ENCODE measurements around the gene APBB1.

APBB1 gene

GRCh38 chr11:6456361-6457073, 37.6 kb upstream of the APBB1 start:
- no peak overlapping the region for H3K9ac ChIP-seq
- no peak for TF ChIP-seq CTCF (conservative IDR thresholded peaks at IDR 0.05; ENCODE audit: low read depth, low read length)
- no peaks in the 10 kb centered on the region for H4K20me1 ChIP-seq (ENCODE audit: insufficient read depth)
- no peaks in the 10 kb centered on the region for H3K79me2 ChIP-seq (ENCODE audit: insufficient read depth, low read depth)
- H2AFZ ChIP-seq (ENCODE audit: low read depth) = no peak overlapping the region
- H3K27me3 ChIP-seq (ENCODE audit: insufficient read depth, low read depth) = no peaks in the 10 kb centered on the region
- H3K4me3 ChIP-seq (IDR thresholded peaks at IDR 0.05; ENCODE audit: insufficient read depth, low read depth, low read length) = no peak overlapping the region
- H3K27ac ChIP-seq = no peak overlapping the region
- no peaks in the 10 kb centered on the region for H3K36me3 ChIP-seq (ENCODE audit: insufficient read depth)
- H3K4me1 ChIP-seq (ENCODE audit: low read depth, poor library complexity, severe bottlenecking) = no peaks in the 10 kb centered on the region
- no peak overlapping the region for H3K4me2 ChIP-seq

- Histone ChIP-seq H3K4me3 (IDR thresholded peaks at IDR 0.05; ENCODE audit: insufficient read depth, low read depth, low read length) (no peak overlapping the region), H3K27me3 (ENCODE audit: insufficient read depth, low read depth) (no peaks in the 10 kb centered on the region), H3K79me2 (ENCODE audit: insufficient read depth, low read depth) (no peaks in the 10 kb centered on the region), H3K27ac (no peak overlapping the region), H3K9ac (no peak overlapping the region), H3K4me1 (ENCODE audit: low read depth, poor library complexity, severe bottlenecking) (no peaks in the 10 kb centered on the region), H3K4me2 (no peak overlapping the region), H2AFZ (ENCODE audit: low read depth) (no peak overlapping the region), H3K36me3 (ENCODE audit: insufficient read depth) (no peaks in the 10 kb centered on the region), H4K20me1 (ENCODE audit: insufficient read depth) (no peaks in the 10 kb centered on the region)
- TF ChIP-seq CTCF (conservative IDR thresholded peaks at IDR 0.05; ENCODE audit: low read depth, low read length) = no peak
These were observed 36.2 kb upstream of the APBB1 start for GRCh38 chr11:6455070-6455469.

GRCh38 chr11:6453152-6453551, 34.3 kb upstream of the APBB1 start:
- no peak overlapping the region for H3K9ac ChIP-seq

DNA sequence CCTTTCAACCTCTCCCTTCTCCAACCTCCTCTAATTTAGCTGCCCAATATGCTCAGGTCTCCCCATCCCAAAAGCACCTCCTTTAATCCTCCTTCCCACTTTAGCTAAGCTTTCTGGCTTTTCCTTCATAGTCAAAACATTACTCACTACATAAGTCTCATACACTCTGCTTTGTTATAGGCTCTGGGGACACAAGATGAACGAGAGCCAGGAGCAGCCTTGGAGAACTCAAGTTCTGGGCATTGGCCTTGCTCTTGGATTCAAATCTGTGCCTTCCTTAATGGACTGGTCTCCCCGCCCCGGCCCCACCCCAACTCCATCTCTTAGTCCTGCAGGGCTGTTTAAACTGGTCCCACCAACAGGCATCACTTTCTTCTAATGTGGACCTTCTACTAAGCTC, 33.3 kb upstream of the APBB1 start:
- no peaks in the 10 kb centered on the region for H3K79me2 ChIP-seq (ENCODE audit: insufficient read depth, low read depth)
- no peak overlapping the region for H3K4me2 ChIP-seq
- no peaks in the 10 kb centered on the region for H3K27me3 ChIP-seq (ENCODE audit: insufficient read depth, low read depth)
- no peak overlapping the region for H3K9ac ChIP-seq
- no peak overlapping the region for H3K4me3 ChIP-seq (IDR thresholded peaks at IDR 0.05; ENCODE audit: insufficient read depth, low read depth, low read length)
- TF ChIP-seq CTCF (conservative IDR thresholded peaks at IDR 0.05; ENCODE audit: low read depth, low read length) = no peak
- no peaks in the 10 kb centered on the region for H4K20me1 ChIP-seq (ENCODE audit: insufficient read depth)
- H3K36me3 ChIP-seq (ENCODE audit: insufficient read depth) = no peaks in the 10 kb centered on the region
- H3K4me1 ChIP-seq (ENCODE audit: low read depth, poor library complexity, severe bottlenecking) = no peaks in the 10 kb centered on the region
- H2AFZ ChIP-seq (ENCODE audit: low read depth) = no peak overlapping the region
- H3K27ac ChIP-seq = no peak overlapping the region

More at GRCh38 chr11:6453152-6453551, 34.3 kb upstream of the APBB1 start:
- Histone ChIP-seq H3K4me1 (ENCODE audit: low read depth, poor library complexity, severe bottlenecking) (no peaks in the 10 kb centered on the region), H3K27ac (no peak overlapping the region), H4K20me1 (ENCODE audit: insufficient read depth) (no peaks in the 10 kb centered on the region), H3K79me2 (ENCODE audit: insufficient read depth, low read depth) (no peaks in the 10 kb centered on the region), H3K36me3 (ENCODE audit: insufficient read depth) (no peaks in the 10 kb centered on the region), H3K4me2 (no peak overlapping the region), H3K27me3 (ENCODE audit: insufficient read depth, low read depth) (no peaks in the 10 kb centered on the region), H2AFZ (ENCODE audit: low read depth) (no peak overlapping the region), H3K4me3 (IDR thresholded peaks at IDR 0.05; ENCODE audit: insufficient read depth, low read depth, low read length) (no peak overlapping the region)
- TF ChIP-seq CTCF (conservative IDR thresholded peaks at IDR 0.05; ENCODE audit: low read depth, low read length) = no peak
